ENCODE measurements around the gene INPP5D. TPM values are rescaled to one million over a fixed set of nuclear protein-coding genes. Genes with fewer than 3 reads are reported as not detected.
A peak's percentile ranks its signal among the peaks of the same experiment; 100 is the strongest.

Gene INPP5D
- total and polyA plus RNA-seq, 2 of the 13 experiments (the other 11 are each of a cell fraction or from before 2014, with no cell fraction given) = 16.7 to 18.0 TPM

- no peak for TF ChIP-seq FOXA1 (IDR thresholded peaks at IDR 0.05)
- 0 out of 2 replicates have a peak, but pooled peaks have one; percentile 20 for TF ChIP-seq FOXA1 (CRISPR knock-in tag; IDR thresholded peaks at IDR 0.05)
- TF ChIP-seq ZNF567 (CRISPR knock-in tag; IDR thresholded peaks at IDR 0.05; ENCODE audit: borderline replicate concordance) = 0 out of 2 replicates have a peak, but pooled peaks have one; percentile 55
- no peak; the same call in 1 of the 2 replicates for TF ChIP-seq HIVEP1 (CRISPR knock-in tag; IDR thresholded peaks at IDR 0.05)
- TF ChIP-seq CAMTA2 (CRISPR knock-in tag; IDR thresholded peaks at IDR 0.05; ENCODE audit: borderline replicate concordance) = no peak
- no peak; the same call in 1 of the 2 replicates for TF ChIP-seq MEF2D (CRISPR knock-in tag; IDR thresholded peaks at IDR 0.05)
- no peak for TF ChIP-seq FOXC1 (CRISPR knock-in tag; IDR thresholded peaks at IDR 0.05; ENCODE audit: borderline replicate concordance)
- TF ChIP-seq ZNF672 (CRISPR knock-in tag; IDR thresholded peaks at IDR 0.05) = no peak
- TF ChIP-seq ZNF792 (CRISPR knock-in tag; IDR thresholded peaks at IDR 0.05) = no peak
- no peak for TF ChIP-seq ATAD3A (CRISPR knock-in tag; IDR thresholded peaks at IDR 0.05)
- TF ChIP-seq FOXA3 (CRISPR knock-in tag; IDR thresholded peaks at IDR 0.05) = 0 out of 2 replicates have a peak, but pooled peaks have one; percentile 12
- TF ChIP-seq ZBTB33 (CRISPR knock-in tag; IDR thresholded peaks at IDR 0.05) = no peak
- no peak for TF ChIP-seq BRCA1 (CRISPR knock-in tag; IDR thresholded peaks at IDR 0.05)
- no peak for TF ChIP-seq ZNF382 (CRISPR knock-in tag; IDR thresholded peaks at IDR 0.05; ENCODE audit: borderline replicate concordance)
- no peak for TF ChIP-seq THAP11 (CRISPR knock-in tag; IDR thresholded peaks at IDR 0.05)
- TF ChIP-seq MLXIP (CRISPR knock-in tag; IDR thresholded peaks at IDR 0.05; ENCODE audit: borderline replicate concordance) = no peak
- no peak for TF ChIP-seq ZNF34 (CRISPR knock-in tag; IDR thresholded peaks at IDR 0.05; ENCODE audit: borderline replicate concordance)
- TF ChIP-seq MTA1 (CRISPR knock-in tag; IDR thresholded peaks at IDR 0.05; ENCODE audit: borderline replicate concordance) = peak; percentile 81; the same call in 1 of the 2 replicates
- TF ChIP-seq ZNF740 (CRISPR knock-in tag; IDR thresholded peaks at IDR 0.05) = no peak
- TF ChIP-seq SIX4 (CRISPR knock-in tag; IDR thresholded peaks at IDR 0.05) = no peak
- no peak for TF ChIP-seq SNAPC2 (CRISPR knock-in tag; IDR thresholded peaks at IDR 0.05)
Observed at GRCh38 chr2:233060501-233060979, 398 bp downstream of the INPP5D start (continued).
